Inferior parietal cortex (tissue), 1 donor: Measurements from ENCODE around the gene BACE2.

Experiments
- DNase-seq: peaks from one replicate; pipeline ENCODE4 v3.0.0-alpha.2; 2016; ENCODE audit errors: extremely low spot score

Gene BACE2

DNA sequence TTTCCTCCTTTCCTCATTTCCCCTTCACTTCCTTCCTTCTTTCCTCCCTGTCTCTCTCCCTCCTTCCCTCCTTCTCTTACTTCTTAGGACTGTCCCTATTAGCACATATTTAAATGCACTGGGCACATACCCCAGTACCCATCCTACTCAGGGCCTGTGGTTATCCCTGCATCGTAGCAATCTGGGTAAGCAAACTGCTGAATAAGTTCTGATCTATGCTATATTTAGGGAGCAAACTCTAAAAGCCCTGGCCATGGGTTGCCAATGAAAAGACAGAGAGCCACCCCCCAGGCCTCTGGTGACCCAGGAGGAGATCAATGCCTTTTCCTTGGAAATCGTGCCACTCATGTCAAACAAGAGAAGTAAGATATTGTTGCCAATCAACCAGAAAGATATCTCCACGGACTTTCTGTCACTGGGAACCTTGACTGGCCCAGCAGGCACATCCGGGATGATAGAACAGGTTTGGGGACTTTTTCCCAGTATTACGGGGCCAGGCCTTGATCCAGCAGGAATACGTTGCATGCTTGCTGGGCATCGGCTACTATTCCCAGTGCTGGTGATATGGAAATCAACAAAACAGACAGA, 154.0 kb downstream of the BACE2 start:
- no peak for DNase-seq

DNA sequence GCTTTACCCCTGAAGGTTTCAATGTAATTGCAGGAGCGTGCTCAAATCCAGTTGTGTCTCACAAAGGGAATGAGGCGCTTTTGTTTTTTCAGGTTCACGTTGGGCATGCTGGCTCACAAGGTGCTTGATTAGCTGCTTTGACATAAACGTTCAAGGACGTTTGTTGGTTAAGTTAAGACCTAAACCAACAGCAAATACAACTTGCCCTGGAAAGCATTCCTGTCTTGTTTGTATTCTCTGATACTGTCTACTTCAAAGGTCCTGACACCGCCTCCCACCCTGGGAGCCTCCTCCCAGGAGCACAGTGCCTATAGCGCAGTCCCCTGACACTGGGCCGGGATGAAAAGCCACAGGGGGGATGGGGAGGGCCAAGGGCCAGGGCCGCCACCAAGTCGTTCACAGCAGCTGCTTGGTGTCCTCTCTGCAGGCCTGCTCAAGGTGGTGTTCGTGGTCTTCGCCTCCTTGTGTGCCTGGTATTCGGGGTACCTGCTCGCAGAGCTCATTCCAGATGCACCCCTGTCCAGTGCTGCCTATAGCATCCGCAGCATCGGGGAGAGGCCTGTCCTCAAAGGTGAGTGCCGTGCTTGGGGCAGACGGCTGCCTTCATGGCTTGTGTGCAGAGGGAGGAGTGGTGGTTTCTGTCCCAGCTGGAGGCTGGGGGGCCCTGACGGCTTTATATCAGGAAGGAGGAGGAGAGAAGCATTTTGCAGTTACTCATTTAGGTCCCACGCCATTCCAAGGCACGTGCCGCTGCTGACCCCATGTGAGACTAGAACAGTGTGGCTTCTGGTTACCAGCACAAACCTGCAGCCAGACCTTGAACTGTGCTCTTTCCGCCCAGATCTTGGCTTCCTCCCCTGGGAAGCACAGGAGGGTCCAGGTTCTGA, 154.8 kb downstream of the BACE2 start:
- DNase-seq: no peak

GRCh38 chr21:41325138-41325912, 157.4 kb downstream of the BACE2 start:
- no peak for DNase-seq

DNA sequence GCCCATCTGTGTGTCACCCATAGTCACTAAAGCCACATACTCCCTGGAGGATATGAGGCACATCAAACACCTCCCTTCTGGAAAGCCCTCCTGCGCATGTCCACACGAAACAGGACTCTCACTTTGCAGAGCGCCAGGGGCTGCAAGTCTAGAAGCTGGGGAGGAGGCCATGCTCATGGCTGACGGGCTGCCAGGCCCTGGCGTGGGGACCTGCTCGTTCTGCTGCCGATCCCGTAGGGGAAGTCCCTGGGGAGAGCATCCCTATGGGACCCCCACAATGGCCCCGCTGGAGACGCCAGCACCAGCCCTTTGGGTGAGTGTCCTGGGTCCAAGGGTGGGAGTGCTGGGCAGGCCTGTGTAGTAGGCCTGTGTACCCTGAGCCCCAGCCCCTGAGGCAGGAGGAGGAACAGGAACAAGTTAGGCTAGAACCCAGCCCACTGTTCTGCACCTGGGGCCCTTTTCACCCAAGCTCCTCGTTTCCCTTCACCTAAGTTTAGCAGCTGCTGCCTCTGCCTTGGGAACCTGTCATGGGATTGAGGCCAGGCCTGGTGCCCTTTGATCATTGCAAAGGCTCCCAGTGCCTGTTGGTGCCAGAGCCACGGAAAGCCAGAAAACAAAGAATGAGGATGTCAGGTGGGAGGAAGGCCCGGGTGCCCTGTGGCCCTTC, 158.6 kb downstream of the BACE2 start:
- DNase-seq: no peak

GRCh38 chr21:41327753-41328152, 159.8 kb downstream of the BACE2 start:
- DNase-seq: no peak

DNA sequence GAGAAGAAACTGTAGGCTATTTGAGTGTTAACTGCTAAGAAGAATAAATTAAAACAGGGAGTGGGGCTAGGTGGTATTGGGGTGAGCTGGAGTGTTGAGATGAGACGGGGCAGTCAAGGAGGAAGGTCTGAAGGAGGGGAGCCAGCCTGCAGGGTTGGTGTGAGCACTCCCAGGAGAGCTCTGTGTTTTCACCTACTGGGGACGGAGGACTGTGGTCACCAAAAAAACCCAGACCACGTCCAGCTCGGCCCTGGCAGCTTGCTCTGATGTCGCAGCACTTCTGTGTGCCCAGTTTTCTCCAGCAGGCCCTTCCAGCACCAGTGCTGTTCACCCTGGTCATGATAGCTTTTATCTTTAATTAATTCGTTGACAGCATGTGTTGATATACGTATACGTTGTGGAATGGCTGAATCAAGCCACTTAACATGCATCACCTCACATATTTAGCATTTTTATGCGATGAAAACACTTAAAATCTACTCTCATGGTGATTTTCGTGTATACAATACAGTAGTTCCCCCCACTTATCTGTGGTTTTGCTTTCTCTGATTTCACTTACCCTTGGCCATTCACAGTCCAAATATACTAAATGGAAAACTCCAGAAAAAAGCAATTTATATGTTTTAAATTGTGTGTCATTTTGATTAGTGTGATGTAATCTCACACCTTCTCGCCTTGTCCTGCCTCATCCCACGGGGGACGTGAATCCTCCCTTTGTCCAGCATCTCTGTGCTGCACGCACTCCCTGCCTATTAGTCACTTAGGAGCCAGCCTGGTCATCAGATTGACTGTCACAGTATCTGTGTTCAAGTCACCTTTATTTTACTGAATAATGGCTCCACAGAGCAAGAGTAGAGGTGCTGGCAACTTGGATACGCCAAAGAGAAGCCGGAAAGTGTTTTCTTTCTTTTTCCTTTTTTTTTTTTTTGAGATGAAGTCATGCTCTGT, 161.0 kb downstream of the BACE2 start:
- no peak for DNase-seq
